ENCODE measurements around the gene ASAP2.

Gene ASAP2

DNA sequence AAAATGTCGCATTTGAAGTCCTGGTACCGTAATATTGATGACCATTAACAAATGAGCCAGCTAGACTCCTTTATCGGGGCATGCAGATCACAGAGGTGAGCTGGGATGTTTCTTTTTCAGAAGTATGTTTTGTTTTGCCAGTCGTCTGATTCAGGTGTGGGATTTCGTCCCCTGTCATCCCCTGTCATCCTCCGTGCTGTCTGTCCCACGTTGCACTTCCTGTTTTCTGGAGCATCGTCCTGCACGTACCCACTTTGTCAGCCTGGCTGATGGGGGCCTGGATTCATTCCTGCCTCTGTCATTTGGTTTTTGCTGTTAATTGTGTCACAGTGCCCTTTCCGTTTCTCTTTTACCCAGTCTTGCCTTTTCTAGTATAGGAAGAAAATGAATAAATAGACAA, 72.8 kb downstream of the ASAP2 start:
- no peak for DNase-seq (ENCODE audit: low read depth)
- no peak overlapping the region for H3K4me3 ChIP-seq (replicated peaks; ENCODE audit: low read depth, low read length)
- TF ChIP-seq, protein P1, sequence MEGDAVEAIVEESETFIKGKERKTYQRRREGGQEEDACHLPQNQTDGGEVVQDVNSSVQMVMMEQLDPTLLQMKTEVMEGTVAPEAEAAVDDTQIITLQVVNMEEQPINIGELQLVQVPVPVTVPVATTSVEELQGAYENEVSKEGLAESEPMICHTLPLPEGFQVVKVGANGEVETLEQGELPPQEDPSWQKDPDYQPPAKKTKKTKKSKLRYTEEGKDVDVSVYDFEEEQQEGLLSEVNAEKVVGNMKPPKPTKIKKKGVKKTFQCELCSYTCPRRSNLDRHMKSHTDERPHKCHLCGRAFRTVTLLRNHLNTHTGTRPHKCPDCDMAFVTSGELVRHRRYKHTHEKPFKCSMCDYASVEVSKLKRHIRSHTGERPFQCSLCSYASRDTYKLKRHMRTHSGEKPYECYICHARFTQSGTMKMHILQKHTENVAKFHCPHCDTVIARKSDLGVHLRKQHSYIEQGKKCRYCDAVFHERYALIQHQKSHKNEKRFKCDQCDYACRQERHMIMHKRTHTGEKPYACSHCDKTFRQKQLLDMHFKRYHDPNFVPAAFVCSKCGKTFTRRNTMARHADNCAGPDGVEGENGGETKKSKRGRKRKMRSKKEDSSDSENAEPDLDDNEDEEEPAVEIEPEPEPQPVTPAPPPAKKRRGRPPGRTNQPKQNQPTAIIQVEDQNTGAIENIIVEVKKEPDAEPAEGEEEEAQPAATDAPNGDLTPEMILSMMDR (IDR thresholded peaks at IDR 0.05; ENCODE audit: low read length, missing control alignments): no peak

DNA sequence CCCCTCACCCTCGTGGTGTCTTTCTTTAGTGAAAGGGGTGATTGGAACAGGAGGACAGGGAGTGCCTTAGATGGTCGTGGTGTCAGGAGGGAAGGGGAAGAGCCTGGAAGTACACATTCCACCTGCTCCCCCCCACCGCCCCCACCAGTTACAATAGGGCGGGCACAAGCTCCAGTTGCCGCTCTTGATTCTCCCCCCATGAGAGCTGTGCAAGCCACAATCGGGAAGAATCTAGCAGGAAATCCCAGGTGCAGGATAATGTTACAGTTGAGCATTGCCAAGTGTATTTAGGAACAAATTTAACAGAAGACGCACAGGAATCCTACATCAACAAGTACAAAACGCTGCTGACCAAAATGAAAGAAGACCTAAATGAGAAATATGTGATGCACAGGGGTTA, 73.6 kb downstream of the ASAP2 start:
- DNase-seq (ENCODE audit: low read depth): no peak
- TF ChIP-seq, protein P1 (IDR thresholded peaks at IDR 0.05; ENCODE audit: low read length, missing control alignments): no peak

DNA sequence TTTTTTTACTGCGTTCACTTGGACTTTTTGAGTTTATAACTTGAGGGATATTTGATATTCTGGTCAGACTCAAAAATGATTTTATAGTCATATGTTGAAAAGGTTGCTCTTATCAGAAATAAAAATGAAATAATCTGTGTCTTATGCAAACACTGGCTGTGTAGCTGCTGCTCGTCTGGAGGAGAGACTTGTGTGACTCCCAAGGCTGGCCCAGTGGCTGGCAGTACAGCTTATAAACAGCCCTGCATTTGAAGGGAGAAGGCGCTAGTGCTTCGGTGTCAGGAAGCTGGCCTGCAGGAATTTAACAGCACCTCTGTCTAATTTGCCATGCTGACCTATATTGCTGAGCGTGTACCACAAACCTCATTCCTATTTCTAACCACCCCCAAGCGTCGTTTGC, 74.5 kb downstream of the ASAP2 start:
- H3K4me3 ChIP-seq (replicated peaks; ENCODE audit: low read depth, low read length): no peak overlapping the region
- TF ChIP-seq, protein P1 (IDR thresholded peaks at IDR 0.05; ENCODE audit: low read length, missing control alignments): no peak
- no peak for DNase-seq (ENCODE audit: low read depth)

More for the DNA sequence above, 73.6 kb downstream of the ASAP2 start:
- no peak overlapping the region for H3K4me3 ChIP-seq (replicated peaks; ENCODE audit: low read depth, low read length)

DNA sequence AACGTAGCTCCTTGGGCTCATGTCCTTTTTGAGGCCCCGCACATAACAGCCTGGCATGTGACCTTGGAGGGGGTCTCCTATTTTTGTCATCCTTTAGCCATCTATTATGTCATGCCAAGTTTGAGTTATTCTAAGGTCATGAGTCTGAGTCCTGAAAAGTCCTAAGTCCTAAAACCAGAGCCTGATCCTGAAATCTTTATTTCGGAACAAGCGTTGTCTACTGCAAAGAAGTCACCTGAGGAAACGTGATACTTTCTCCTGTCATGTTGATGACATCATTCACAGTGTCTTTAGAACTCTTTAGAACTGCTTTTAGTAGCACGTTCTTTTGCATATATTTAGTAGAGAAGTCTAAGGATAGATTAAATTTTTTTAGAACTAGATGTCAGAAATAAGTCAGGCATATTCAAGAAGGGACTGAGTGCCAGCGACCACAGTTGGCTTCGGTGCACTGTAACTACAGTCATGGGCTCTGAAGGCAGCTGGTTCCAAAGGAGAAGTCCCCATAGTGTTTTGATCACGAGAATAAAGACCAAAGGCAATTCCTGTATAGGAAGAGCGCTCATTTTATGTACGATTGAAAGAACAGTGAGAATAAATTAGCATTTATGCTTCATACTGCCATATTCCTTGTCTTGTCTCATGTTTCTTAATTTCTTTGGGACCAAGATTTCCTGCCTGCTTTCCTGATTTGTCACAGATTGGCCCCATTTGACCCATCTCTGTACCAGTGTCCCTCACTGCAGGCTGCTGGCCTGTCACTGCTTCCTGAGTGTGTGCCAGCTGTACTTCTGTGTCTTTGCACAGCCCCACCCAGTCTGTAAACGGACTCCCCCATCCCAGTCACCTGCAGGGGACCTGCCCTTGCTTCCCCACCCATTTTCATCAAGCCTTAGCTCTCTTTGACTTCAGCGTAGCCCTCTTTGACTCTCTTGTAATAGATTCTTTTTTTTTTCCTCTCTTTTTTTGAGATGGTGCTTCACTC, 75.8 kb downstream of the ASAP2 start:
- TF ChIP-seq, protein P1 (IDR thresholded peaks at IDR 0.05; ENCODE audit: low read length, missing control alignments): no peak
- no peak for DNase-seq (ENCODE audit: low read depth)
- no peak overlapping the region for H3K4me3 ChIP-seq (replicated peaks; ENCODE audit: low read depth, low read length)

DNA sequence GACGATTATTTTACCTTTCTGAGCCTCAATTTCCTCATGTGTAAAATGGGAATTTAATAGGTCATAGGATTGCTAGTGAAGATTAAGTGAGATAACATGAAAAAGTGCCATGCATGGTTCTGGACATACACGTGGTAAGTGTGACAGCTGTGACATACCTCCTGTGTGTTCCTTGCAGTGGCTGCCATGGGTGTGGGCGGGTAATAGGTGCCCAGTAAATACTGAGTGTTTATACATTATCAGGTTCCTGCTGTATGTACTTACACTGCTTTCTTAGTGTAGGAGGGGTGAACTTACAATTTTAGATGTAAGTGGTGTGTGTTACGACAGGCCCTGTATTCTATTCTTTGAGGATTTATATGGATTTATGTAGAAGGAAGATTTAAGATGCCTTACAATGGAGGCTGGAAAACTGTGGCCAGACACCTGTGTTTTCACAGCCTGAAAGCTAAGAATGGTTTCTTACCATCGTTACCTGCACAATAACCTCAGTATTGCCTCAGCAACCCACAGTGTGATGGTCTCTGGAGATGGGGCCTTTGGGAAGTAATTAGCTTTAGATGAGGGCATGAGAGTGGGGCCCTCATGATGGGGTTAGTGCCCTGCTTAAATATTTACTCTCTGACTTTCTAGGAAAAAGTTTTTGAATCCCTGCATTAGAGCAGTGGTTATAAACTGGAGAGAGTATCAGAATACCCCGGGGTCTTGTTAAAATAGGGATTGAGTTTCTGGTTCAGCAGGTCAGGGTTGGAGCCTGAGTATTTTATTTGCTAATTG, 78.1 kb downstream of the ASAP2 start:
- DNase-seq (ENCODE audit: low read depth): no peak
- TF ChIP-seq, protein P1 (IDR thresholded peaks at IDR 0.05; ENCODE audit: low read length, missing control alignments): no peak
- H3K4me3 ChIP-seq (replicated peaks; ENCODE audit: low read depth, low read length): no peak overlapping the region

DNA sequence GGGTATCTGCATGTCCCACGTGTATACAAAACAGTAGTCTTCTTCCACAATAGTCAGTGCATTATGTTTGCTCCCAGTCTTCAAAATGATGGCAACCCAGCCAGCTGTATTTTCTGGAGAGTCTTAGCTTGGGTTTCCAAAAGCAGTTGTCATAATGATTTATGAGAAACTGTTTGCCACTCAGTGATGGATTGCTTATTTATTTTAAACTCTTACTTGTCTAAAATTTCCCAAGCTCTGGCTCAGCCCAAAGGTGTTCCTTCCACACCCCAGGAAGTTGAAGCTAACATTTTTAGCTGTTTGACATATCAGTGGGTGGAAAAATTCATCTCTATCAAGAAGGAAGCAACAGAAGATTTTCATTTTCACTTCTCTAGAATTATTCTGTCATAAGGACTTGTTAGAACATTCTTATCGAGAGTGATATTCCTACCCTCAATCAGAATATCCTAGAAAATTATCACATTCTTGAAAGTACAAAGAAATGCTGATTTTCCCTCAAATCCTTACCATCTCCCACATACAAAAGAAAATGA, 78.8 kb downstream of the ASAP2 start:
- TF ChIP-seq, protein P1 (IDR thresholded peaks at IDR 0.05; ENCODE audit: low read length, missing control alignments): no peak
- no peak for DNase-seq (ENCODE audit: low read depth)

More for the DNA sequence above, 78.8 kb downstream of the ASAP2 start:
- no peak overlapping the region for H3K4me3 ChIP-seq (replicated peaks; ENCODE audit: low read depth, low read length)
